Hepatocyte (in vitro differentiated cells): ENCODE results near the gene RGS11.

Experiments
- CTCF ChIP-seq: fragments of 200-600 bp; sonication (generic); IDR thresholded peaks from 2 replicates; pipeline ENCODE4 v1.5.1; 2016; ENCODE audit warnings: antibody characterized with exemption, mild to moderate bottlenecking; ENCODE audit not compliant: poor library complexity
- EZH2 ChIP-seq: fragments of 200-600 bp; sonication (generic); IDR thresholded peaks from 2 replicates; pipeline ENCODE4 v1.6.1; 2016; ENCODE audit warnings: antibody characterized with exemption, mild to moderate bottlenecking, borderline replicate concordance
- EZH2phosphoT487 ChIP-seq: fragments of 200-600 bp; sonication (generic); IDR thresholded peaks from one replicate; pipeline ENCODE4 v1.6.1; 2018; ENCODE audit warnings: antibody characterized with exemption, mild to moderate bottlenecking, low read depth, moderate library complexity; ENCODE audit not compliant: unreplicated experiment, severe bottlenecking

GRCh38 chr16:307691-308312 lies 32.1 kb upstream of the RGS11 start:
- TF ChIP-seq EZH2 (no peak), CTCF (no peak), EZH2phosphoT487 (no peak)
